SH-SY5Y (cell line): ENCODE measurements around the gene STK35.

ENCODE experiments used
- GATA2 ChIP-seq: IDR thresholded peaks from 2 replicates; pipeline ENCODE4 v1.6.1; 2011; ENCODE audit warnings: mild to moderate bottlenecking, low read depth, low read length
- GATA3 ChIP-seq: IDR thresholded peaks from 2 replicates; pipeline ENCODE4 v1.6.1; 2011; ENCODE audit warnings: low read depth, mild to moderate bottlenecking, low read length, moderate library complexity

The STK35 gene

DNA sequence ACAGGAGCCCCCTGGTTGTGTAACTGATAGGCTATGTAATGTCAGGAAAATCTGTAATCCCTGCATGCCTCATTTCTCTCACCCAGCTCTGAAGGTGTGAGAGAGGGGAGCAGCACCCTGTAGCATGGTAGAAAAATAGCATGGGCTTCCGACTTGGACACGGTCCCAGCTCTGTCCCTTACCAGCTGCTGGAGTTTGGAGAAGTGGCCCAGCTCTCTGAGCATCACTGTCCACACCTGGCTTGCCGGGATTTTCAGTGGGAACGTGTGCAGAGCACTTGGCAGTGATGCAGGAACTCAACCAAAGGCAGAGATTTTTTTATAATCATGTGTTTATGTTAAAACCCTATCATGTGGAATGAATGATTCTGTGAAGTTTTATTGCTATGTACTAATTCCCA is 34.6 kb downstream of the STK35 start:
- TF ChIP-seq GATA3 (no peak), GATA2 (no peak)

DNA sequence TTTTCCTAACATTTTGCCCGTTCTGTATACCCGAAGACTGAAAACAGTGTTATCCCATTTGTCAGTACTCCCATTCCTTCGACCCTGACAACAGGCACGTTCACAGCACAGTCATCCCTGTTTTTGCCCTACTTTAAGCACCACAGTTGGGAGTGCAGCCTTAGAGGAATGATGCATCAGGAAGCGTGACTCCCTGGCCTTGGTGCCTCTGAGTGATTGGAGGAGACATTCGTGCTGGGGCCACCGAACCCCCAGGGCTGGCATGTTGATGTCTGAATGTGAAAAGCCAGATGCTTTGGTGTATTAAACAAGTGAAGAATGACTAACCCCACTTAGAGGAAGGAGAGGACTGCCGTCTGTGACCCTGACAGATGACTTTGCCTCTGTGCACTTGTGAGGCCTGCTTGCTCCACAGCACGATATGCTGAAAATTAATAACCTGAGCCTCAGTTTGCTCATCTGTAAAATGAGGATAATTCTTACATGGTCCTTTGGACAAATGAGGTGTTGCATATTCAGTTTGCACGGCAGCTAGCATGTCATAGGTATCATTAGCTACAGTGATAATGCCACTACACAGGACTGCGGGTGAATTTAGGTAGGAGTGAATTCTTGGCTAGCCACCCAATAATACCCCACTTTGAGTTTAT is 36.0 kb downstream of the STK35 start:
- TF ChIP-seq GATA3 = no peak

- TF ChIP-seq GATA2 (no peak), GATA3 (no peak)
Measured at GRCh38 chr20:2138396-2138795, 36.8 kb downstream of the STK35 start.

DNA sequence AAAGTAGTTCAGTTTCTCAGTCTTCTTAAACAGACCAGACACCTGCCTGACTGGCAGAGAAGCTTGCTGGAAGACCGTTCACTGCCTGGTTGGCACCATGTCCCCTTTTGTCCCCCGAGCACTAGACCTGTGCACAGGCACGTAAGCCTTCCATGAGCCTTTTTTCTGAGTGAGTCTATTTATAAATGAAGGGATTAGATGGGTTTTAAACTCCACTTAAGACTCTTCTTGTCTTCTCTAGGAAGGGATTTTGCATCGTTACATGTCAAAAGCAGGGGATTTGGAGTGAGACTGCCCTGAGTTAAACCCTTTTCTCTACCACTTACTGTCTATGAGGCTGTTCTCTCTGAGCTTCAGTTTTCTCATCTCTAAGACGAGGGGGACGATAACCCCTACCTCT is 37.6 kb downstream of the STK35 start:
- no peak for TF ChIP-seq GATA3
- no peak for TF ChIP-seq GATA2

- TF ChIP-seq GATA3 (no peak), GATA2 (no peak)
Measured at GRCh38 chr20:2139736-2140135, 38.1 kb downstream of the STK35 start.

DNA sequence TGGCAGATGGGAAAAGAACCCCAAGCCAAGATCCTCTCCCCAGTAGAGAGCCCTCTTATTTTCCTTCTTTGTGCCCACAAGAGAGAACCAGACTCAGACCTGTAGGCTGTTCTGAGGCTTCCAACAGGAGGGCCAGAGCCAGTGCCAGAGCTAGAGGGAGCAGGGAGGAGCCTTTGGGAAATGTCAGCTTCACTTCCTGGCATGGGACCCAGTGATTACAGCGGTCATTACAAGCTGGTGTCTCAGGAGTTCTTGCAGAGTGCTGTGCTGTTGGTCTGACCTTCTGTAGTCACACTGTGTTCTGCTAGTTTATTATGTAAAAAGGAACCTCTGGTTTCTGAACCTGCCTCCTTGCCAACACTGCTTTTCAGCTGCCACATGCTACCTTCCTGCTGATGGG is 38.9 kb downstream of the STK35 start:
- TF ChIP-seq GATA3 (no peak), GATA2 (no peak)

- TF ChIP-seq GATA3 = no peak
Measured at GRCh38 chr20:2141600-2142575, 40.3 kb downstream of the STK35 start.

DNA sequence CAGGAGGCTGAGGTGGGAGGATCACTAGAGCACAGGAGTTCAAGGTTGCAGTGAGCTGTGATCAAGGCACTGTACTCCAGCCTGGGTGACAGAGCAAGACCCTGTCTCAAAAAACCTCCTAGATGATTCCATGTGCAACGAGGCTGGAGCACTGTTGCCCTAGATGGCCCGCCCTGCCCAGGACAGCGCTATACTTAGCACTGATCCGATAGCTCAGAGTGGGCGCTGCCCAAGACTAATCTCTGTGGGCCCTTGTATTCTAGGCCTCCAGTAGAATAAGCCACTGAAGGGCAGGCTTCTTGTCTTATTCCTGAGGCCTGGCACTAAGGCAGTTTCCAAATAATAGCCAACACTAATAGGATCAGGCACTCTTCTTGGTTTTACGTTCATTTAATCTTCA is 41.0 kb downstream of the STK35 start:
- TF ChIP-seq GATA3 (no peak), GATA2 (no peak)

GRCh38 chr20:2143594-2143993 is 42.0 kb downstream of the STK35 start:
- no peak for TF ChIP-seq GATA3
- TF ChIP-seq GATA2 = no peak

DNA sequence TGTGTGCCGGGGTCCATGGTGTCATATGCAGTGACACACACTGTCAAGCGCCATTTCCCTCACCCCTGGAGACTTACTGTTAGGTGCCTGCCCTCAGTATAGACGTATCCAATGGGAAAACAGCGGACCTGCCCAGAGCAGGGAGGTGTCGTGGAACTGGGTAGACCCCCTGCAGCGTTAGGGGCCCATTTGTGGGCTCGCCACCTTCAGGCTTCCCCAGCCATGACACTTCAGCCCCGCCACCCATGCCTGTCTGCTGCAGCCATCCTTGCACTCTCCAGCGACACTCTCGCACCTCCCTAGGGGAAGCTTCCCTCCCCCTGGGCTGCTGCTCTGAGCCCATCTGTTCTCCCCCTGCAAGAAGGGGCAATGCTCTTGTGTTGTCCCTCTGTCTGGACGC is 43.2 kb downstream of the STK35 start:
- TF ChIP-seq GATA3 (no peak), GATA2 (no peak)

- TF ChIP-seq GATA3 (no peak), GATA2 (no peak)
Measured at GRCh38 chr20:2145376-2145775, 43.7 kb downstream of the STK35 start.

DNA sequence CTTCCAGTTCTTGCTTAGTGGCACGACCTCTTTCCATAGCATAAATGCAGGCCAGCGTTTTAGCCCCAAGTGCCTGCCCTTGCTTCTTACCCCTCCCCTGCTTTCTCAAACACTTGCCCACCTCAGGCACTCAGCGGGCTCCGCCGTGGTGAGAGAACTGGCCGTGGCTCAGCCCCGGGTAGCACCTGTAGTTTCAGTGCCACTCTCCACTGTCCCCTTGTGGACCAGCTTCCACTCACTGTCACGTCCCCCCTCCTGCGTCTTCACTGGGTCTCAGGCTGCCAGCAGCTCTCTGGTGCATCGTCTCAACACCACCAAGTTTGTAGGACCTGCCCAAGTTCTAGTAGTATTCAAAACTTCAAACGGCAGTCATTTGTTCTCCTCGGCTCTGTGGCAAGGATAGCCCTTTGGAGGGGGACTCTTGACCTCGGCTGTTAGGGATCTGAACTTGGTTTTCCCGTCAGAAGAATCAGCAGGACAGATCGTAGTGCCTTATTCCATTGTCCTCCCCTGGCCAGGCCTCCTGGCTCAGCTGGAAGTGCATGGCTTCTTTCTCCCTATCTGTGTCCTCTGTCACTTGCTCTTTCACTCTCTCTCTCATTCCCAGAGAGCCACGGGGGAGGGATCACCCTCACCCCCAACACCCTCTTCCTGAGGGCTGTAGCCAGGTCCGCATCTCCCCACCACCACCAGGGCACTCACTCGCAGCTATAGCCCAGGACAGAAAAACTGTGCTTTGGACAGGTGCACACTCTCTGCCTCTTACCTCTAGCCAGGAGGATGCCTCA is 44.6 kb downstream of the STK35 start:
- TF ChIP-seq GATA2 = no peak
- no peak for TF ChIP-seq GATA3

DNA sequence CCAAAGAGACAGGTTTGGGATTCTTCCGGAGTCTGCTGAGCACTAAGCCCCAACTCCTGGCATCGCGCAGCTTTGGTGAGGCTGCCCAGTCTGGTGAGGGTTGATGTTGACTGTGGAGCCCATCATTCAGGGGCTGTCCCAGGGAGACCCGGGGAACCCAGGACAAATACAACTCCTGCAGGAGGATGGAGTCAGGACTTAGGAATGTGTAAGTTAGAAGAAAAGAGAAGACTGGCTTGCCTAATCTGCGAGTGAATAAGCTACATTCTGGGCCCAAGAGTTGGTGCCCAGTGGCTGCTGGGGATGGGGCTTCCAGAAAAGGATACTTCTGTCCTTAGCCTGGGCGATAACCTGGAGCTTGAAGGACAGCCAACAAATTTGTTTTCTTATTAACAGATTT is 47.9 kb downstream of the STK35 start:
- no peak for TF ChIP-seq GATA3
- no peak for TF ChIP-seq GATA2

- TF ChIP-seq GATA2 (no peak), GATA3 (no peak)
Measured at GRCh38 chr20:2150660-2151059, 49.0 kb downstream of the STK35 start.

DNA sequence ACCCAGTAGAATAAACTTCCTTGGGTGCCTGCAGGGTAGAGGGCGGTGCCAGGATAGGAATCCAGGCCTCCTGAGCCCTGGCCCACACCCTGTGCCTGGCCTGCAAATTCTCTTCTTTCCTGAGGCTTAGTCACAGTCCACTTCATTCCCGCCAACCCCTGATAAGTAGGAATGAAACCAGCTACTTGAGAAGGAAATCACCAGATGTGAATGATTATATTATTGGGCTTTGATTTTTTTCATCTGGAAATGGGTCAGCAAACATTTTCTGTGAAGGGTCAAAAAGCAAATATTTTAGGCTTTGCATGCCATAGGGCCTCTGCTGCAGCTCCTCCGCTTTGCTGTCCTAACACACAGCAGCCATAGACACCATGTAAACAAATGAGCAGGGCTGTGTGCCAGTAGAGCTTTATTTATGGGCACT is 50.2 kb downstream of the STK35 start:
- TF ChIP-seq GATA2 (no peak), GATA3 (no peak)
